ENCODE measurements around the gene CD274.

Gene CD274

GRCh38 chr9:5419987-5420386 lies 30.4 kb upstream of the CD274 start:
- Histone ChIP-seq H3K4me1 (ENCODE audit: control insufficient read depth in 1 of 2, insufficient read depth in 1 of 2, low read depth in 1 of 2, low read length in 1 of 2) (no peaks in the 10 kb centered on the region), H3K27ac (no peak overlapping the region), H3K4me3 (ENCODE audit: low read depth in 1 of 2, low read length in 1 of 2) (no peak overlapping the region), H3K36me3 (no peaks in the 10 kb centered on the region), H3K27me3 (no peaks in the 10 kb centered on the region), H3K9me3 (no peaks in the 10 kb centered on the region)
- no peak for TF ChIP-seq CTCF (IDR thresholded peaks at IDR 0.05)

- Histone ChIP-seq H3K9me3 (no peaks in the 10 kb centered on the region), H3K4me3 (ENCODE audit: low read depth in 1 of 2, low read length in 1 of 2) (no peak overlapping the region), H3K36me3 (no peaks in the 10 kb centered on the region), H3K4me1 (ENCODE audit: control insufficient read depth in 1 of 2, insufficient read depth in 1 of 2, low read depth in 1 of 2, low read length in 1 of 2) (no peaks in the 10 kb centered on the region), H3K27me3 (no peaks in the 10 kb centered on the region), H3K27ac (no peak overlapping the region)
- TF ChIP-seq CTCF (IDR thresholded peaks at IDR 0.05): no peak
Observed at GRCh38 chr9:5421163-5421562, 29.2 kb upstream of the CD274 start.

GRCh38 chr9:5422276-5422675 lies 28.1 kb upstream of the CD274 start:
- no peaks in the 10 kb centered on the region for H3K27me3 ChIP-seq
- H3K4me3 ChIP-seq (ENCODE audit: low read depth in 1 of 2, low read length in 1 of 2): no peak overlapping the region
- H3K27ac ChIP-seq: no peak overlapping the region
- no peaks in the 10 kb centered on the region for H3K9me3 ChIP-seq
- no peaks in the 10 kb centered on the region for H3K36me3 ChIP-seq
- no peak for TF ChIP-seq CTCF (IDR thresholded peaks at IDR 0.05)
- no peaks in the 10 kb centered on the region for H3K4me1 ChIP-seq (ENCODE audit: control insufficient read depth in 1 of 2, insufficient read depth in 1 of 2, low read depth in 1 of 2, low read length in 1 of 2)

- Histone ChIP-seq H3K27me3 (no peaks in the 10 kb centered on the region), H3K4me3 (ENCODE audit: low read depth in 1 of 2, low read length in 1 of 2) (no peak overlapping the region), H3K4me1 (ENCODE audit: control insufficient read depth in 1 of 2, insufficient read depth in 1 of 2, low read depth in 1 of 2, low read length in 1 of 2) (no peaks in the 10 kb centered on the region), H3K9me3 (no peaks in the 10 kb centered on the region), H3K36me3 (peaks cover 3% of the 10 kb centered on the region), H3K27ac (no peak overlapping the region)
- TF ChIP-seq CTCF (IDR thresholded peaks at IDR 0.05): peak; percentile 34
Observed at GRCh38 chr9:5425006-5425628, 25.2 kb upstream of the CD274 start.

GRCh38 chr9:5427005-5427404 lies 23.3 kb upstream of the CD274 start:
- no peaks in the 10 kb centered on the region for H3K4me1 ChIP-seq (ENCODE audit: control insufficient read depth in 1 of 2, insufficient read depth in 1 of 2, low read depth in 1 of 2, low read length in 1 of 2)
- no peak overlapping the region for H3K4me3 ChIP-seq (ENCODE audit: low read depth in 1 of 2, low read length in 1 of 2)
- no peak overlapping the region for H3K27ac ChIP-seq
- no peaks in the 10 kb centered on the region for H3K9me3 ChIP-seq
- no peak for TF ChIP-seq CTCF (IDR thresholded peaks at IDR 0.05)
- peaks cover 3% of the 10 kb centered on the region for H3K36me3 ChIP-seq
- no peaks in the 10 kb centered on the region for H3K27me3 ChIP-seq

GRCh38 chr9:5428172-5428571 lies 22.2 kb upstream of the CD274 start:
- peaks cover 3% of the 10 kb centered on the region for H3K36me3 ChIP-seq
- TF ChIP-seq CTCF (IDR thresholded peaks at IDR 0.05): no peak
- no peaks in the 10 kb centered on the region for H3K4me1 ChIP-seq (ENCODE audit: control insufficient read depth in 1 of 2, insufficient read depth in 1 of 2, low read depth in 1 of 2, low read length in 1 of 2)
- H3K27ac ChIP-seq: no peak overlapping the region
- no peaks in the 10 kb centered on the region for H3K27me3 ChIP-seq
- H3K9me3 ChIP-seq: no peaks in the 10 kb centered on the region
- no peak overlapping the region for H3K4me3 ChIP-seq (ENCODE audit: low read depth in 1 of 2, low read length in 1 of 2)

Data from neutrophil (primary cell).